Astrocyte of the cerebellum (primary cell): ENCODE data around the gene MYRF.

ENCODE experiments used
- DNase-seq: peaks from one replicate; pipeline ENCODE4 v3.0.0-alpha.2; 2011; ENCODE audit warnings: low read depth
- H3K4me3 ChIP-seq: 2 replicates; pipeline ENCODE4 v1.5.1; 2011; ENCODE audit warnings: mild to moderate bottlenecking, low read depth, low read length, moderate library complexity
- in situ Hi-C: cut with HindIII; loops from 2 replicates; pipeline ENCODE4 v1.10.0; 2017; ENCODE audit warnings: low sequenced_read_pairs
- TF ChIP-seq, protein P1 (sequence below): IDR thresholded peaks from 2 replicates; pipeline ENCODE4 v1.5.1; 2012; ENCODE audit warnings: low read length, low read depth, moderate library complexity, mild to moderate bottlenecking; ENCODE audit errors: missing control alignments

MYRF gene

DNA sequence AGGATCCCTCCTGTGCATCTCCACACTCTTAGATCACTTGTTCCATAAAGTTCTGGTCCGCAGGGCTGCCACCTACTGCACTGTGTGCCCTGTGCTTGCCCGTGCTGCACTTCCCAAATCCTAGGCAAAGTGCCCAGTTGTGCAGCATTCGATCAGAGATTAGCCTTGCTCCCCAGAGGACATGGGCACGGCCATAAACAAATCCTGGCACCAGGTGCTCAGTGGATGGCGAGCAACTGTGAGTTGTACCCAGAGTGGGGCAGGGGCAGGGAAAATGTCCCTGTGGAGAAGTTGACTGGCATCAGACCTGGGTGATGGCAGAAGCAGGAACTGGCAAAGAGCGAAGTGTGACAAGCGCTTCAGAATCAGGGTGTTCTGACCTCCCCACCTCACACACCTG, 80.3 kb downstream of the MYRF start:
- in situ Hi-C loops = no loop called here

DNA sequence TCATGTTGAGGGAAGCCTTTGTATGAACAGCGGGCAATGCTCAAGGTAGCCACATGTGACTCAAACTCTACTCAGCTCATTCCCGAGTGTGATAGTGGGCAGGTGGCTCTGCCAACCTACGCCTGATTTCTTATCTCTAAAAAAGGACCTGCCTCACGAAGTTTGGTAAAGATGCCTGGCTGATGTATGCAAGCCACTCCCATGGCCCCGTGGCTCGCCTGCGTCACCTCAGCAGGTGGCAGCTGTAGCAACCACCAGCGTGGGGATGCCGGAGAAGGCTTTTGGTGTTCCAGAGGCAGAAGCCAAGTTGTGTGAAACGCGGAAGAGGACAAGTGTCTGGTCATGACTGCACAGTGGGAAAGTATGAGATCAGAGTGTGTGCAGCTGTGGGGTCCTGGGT, 81.0 kb downstream of the MYRF start:
- TF ChIP-seq, protein P1, sequence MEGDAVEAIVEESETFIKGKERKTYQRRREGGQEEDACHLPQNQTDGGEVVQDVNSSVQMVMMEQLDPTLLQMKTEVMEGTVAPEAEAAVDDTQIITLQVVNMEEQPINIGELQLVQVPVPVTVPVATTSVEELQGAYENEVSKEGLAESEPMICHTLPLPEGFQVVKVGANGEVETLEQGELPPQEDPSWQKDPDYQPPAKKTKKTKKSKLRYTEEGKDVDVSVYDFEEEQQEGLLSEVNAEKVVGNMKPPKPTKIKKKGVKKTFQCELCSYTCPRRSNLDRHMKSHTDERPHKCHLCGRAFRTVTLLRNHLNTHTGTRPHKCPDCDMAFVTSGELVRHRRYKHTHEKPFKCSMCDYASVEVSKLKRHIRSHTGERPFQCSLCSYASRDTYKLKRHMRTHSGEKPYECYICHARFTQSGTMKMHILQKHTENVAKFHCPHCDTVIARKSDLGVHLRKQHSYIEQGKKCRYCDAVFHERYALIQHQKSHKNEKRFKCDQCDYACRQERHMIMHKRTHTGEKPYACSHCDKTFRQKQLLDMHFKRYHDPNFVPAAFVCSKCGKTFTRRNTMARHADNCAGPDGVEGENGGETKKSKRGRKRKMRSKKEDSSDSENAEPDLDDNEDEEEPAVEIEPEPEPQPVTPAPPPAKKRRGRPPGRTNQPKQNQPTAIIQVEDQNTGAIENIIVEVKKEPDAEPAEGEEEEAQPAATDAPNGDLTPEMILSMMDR = no peak
- DNase-seq = no peak
- no peak overlapping the region for H3K4me3 ChIP-seq
- in situ Hi-C loops = no loop called here

More for the DNA sequence above, 80.3 kb downstream of the MYRF start:
- DNase-seq = no peak
- TF ChIP-seq, protein P1 = no peak
- no peak overlapping the region for H3K4me3 ChIP-seq

DNA sequence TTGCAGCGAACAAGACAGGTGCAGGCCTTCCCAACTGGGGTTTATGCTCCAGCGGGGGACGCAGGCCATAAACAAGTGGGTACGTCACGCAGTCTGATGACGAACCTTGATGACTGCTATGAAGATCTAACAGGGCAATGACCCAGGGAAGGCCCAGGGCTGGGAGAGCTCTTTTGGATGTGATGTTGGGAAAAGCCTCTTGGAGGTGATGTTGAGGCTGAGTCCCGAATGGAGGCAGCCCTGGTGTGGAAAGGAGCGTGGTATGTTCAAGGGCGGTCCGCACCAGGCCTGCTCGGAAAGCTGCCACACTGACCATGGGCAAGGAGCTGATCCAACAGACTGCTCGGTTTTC, 81.5 kb downstream of the MYRF start:
- TF ChIP-seq, protein P1 = no peak
- H3K4me3 ChIP-seq = no peak overlapping the region
- DNase-seq = no peak
- in situ Hi-C loops = no loop called here

DNA sequence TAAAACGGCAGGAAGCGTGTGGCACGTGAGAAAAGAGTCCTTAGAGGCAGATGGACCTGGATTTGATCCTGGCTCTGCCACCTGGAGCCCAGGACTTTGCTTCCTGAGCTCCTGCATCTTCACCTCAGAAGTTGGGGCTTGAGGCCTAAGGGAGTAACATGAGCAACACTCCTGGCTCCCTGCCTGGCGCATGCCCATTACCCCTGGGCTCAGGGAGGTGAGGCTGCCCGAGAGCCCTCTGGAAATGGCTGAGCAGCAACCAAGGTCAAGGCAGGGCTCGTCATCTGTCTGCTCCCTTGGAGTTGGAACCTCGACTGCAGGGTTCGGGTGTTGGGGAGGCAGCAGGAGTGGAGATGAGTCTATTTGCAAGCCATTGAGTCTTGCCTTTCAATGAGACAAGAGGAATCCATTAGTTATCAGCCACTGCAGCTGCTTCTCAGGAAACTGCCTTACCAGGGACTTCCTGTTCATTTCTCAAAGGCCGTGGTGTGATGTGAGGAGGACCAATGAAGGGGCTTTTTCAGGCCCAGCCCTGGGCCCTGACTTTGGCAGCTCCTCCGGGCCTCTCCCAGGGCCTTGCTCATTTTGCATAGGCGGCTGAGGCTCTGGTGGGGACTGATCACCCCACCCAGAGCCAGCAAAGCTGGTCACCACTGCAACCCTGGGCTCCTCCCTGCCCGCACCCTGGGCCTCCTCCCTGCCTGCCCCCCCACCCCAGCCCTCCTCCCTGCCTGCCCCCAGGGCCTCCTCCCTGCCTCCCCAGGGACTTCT, 82.0 kb downstream of the MYRF start:
- no peak overlapping the region for H3K4me3 ChIP-seq
- DNase-seq = no peak
- TF ChIP-seq, protein P1 = no peak
- in situ Hi-C loops = no loop called here

DNA sequence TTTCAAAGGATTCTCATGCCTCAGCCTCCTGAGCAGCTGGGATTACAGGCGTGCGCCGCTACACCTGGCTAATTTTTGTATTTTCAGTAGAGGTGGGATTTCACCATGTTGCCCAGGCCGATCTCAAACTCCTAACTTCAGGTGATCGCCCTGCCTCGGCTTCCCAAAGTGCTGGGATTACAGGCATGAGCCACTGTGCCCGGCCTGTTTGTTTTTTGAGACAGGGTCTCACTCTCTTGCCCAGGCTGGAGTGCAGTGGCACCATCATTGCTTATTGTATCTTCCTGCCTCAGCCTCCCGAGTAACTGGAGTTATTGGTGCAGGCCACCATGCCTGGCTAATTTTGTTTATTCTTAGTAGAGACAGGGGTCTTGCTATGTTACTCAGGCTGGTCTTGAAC, 83.8 kb downstream of the MYRF start:
- H3K4me3 ChIP-seq = no peak overlapping the region
- in situ Hi-C loops = no loop called here
- TF ChIP-seq, protein P1 = no peak
- DNase-seq = no peak

DNA sequence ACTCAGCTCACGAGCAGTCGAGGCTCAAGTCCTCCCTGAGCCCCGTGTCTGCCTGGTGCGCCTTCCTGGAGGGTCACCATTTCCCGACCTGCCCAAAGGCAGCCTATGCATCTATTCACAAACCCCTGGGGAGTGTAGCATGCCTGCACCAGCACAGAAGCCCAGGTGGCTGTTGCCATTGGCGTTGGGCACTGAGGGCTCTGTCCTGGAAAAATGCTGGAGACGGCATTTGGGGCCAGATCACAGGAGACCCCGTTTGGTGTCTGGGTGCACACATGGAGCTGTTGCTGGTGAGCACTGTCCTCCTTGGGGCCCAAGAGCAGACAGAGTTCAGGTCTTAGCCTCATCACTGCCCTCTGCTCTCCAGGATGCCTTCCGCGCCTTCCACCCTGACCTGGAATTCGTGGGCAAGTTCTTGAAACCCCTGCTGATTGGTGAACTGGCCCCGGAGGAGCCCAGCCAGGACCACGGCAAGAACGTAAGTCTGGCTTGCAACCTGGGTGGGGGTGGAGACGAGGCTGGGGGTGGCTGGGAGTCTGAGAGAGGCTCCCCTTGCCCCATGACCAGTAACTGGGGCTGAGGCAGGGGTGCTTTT, 85.1 kb downstream of the MYRF start:
- H3K4me3 ChIP-seq = no peak overlapping the region
- TF ChIP-seq, protein P1 = no peak
- DNase-seq = no peak
- in situ Hi-C loops = no loop called here
